ENCODE results near the gene BIVM. TPM values are rescaled to one million over a fixed set of nuclear protein-coding genes. Genes with fewer than 3 reads are reported as not detected.

BIVM gene
- total RNA-seq, 4 donors from 2014 or later: 12.7 to 22.6 (median 15.3) TPM

DNA sequence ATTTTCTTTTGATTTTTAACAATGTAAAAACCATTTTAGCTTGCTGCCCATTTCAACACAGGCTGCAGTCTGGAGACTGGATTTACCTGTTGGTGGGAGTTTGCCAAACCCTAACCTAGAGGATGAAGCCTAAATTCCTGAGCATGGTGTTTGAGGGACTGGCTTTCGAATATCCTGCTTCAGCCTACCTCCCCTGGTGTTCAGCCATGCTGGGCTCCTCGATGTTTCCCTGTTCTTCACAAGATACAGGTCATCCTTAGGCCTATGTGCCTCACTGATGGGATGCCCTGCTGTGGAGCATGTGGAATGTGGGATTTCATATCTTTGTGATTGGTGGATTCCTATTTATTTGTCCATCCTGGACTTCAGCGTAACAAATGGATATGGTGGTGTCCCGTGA lies 26.5 kb downstream of the BIVM start:
- TF ChIP-seq, protein P1, sequence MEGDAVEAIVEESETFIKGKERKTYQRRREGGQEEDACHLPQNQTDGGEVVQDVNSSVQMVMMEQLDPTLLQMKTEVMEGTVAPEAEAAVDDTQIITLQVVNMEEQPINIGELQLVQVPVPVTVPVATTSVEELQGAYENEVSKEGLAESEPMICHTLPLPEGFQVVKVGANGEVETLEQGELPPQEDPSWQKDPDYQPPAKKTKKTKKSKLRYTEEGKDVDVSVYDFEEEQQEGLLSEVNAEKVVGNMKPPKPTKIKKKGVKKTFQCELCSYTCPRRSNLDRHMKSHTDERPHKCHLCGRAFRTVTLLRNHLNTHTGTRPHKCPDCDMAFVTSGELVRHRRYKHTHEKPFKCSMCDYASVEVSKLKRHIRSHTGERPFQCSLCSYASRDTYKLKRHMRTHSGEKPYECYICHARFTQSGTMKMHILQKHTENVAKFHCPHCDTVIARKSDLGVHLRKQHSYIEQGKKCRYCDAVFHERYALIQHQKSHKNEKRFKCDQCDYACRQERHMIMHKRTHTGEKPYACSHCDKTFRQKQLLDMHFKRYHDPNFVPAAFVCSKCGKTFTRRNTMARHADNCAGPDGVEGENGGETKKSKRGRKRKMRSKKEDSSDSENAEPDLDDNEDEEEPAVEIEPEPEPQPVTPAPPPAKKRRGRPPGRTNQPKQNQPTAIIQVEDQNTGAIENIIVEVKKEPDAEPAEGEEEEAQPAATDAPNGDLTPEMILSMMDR (IDR thresholded peaks at IDR 0.05; ENCODE audit: low read depth): no peak

DNA sequence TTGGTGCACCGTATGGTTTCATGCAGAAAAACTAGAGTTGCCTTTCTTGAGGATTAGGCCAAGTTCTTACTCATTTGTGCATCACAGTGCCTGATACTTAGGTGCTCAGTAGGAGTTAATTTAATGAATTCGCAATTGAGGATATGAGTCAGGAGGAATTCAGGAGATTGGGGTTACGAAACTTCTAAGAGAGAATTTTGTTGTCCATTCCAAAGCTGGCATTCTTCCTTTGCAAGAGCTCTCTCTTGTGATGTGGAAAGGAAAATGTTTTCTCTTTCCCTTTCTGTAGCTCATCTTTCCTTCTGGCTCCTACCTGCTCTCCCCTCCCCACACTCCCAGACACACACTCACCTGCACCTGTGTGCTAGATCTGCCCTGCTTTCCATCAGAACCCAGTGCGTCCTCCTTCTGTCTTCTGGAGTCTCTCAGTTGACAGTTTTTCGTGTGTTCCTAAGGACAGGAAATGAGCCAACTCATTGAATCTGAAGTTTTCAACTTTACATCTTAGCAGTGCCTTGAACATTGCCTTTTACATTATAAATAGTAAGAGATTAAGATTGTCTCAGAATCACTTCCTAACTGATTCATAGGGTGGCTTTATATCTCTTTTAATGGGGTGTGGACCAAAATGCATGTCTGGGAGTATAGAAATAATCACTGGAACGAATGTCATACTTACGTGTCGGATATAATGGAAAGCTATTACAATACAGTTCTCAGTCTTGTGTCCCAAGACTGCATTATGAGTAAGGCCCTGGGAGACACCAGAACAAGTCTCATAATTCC lies 27.2 kb downstream of the BIVM start:
- TF ChIP-seq, protein P1 (IDR thresholded peaks at IDR 0.05; ENCODE audit: low read depth): no peak

DNA sequence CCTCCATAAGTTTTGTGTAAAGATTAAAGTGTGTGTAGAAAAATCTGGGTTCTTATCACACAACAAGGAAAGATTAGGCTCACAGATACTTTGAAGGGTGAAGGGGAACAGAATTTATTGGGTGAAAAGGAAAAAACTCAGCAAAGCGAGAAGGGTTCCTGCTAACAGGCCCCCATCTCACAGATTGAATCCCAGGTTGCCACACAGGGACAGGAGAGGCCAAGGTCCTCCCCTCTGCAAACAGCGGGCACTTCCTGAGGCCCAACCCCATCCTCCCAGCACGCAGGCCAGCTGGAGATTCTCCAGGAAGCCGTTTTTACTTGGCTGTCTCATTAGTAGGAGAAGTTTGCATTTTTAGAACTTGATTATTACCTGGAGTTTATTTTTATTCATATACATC lies 31.7 kb downstream of the BIVM start:
- TF ChIP-seq, protein P1 (IDR thresholded peaks at IDR 0.05; ENCODE audit: low read depth): no peak

DNA sequence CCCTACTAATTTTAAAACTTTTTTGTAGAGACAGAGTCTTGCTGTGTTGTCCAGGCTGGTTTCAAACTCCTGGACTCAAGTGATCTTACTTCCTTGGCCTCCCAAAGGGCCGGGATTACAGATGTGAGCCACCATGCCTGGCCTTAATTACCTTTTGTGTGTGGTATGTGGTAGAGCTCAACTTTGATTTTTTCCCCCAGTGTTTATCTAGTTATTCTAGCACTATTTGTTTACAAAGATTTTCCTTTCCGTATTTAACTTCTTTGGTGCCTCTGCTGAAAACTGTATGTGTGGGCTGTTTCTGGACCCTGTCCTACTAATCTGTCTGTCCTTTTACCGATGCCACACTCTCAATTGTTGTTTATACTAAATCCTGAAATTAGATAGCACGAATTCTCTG lies 37.6 kb downstream of the BIVM start:
- TF ChIP-seq, protein P1 (IDR thresholded peaks at IDR 0.05; ENCODE audit: low read depth): no peak

DNA sequence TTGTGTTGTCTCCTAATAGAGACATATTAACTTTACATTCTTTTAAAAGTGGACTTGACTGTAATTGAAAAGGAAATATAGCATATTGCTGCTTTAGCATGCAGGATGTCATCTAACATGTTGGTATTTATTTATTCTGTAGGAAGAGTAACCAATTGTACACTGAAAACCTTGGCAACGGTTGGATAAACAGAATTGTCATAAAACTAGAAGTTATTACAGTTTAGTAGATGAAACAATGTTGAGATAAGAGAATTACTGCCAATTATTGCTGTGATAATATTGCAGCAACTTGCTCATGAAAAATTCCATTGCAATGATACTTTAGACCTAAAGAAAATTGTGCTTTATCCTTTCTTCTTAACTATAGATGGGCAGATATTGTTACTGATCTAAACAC lies 39.4 kb downstream of the BIVM start:
- TF ChIP-seq, protein P1 (IDR thresholded peaks at IDR 0.05; ENCODE audit: low read depth): no peak

DNA sequence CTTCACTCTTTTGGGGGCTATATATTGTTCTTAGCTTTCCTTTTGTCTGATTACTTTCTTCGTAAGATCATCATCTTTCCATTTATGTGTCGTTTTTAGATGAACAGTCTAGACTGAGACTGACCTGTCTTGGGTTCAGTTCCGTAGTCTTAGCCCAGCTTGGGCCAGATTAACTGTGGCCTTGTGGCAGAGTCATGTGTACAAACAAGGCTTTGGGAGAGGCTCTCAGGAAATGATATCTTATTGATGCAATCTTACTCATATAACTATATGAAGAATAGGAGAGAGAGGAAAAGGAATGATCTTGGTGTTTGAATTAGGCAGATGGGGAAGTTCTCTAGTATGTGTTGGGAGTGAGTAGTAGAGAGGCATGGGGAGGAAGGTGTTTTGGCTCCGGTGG lies 40.1 kb downstream of the BIVM start:
- TF ChIP-seq, protein P1 (IDR thresholded peaks at IDR 0.05; ENCODE audit: low read depth): no peak

DNA sequence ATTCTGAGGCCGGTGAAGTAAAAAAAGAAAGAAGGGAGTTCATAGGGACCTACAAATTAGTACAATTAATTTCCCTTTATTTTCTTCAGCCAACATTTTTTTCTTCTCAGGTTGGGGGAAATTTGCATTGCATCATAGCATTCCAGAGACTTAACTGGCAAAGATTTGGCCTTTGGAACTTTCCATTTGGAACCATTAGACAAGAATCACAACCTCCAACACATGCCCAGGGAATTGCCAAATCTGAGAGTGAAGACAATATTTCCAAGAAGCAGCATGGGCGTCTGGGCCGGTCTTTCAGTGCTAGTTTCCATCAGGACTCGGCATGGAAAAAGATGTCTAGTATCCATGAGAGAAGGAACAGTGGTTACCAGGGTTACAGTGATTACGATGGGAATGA lies 40.5 kb downstream of the BIVM start:
- TF ChIP-seq, protein P1 (IDR thresholded peaks at IDR 0.05; ENCODE audit: low read depth): no peak
